ENCODE data around the gene ASTN2.

The ASTN2 gene

DNA sequence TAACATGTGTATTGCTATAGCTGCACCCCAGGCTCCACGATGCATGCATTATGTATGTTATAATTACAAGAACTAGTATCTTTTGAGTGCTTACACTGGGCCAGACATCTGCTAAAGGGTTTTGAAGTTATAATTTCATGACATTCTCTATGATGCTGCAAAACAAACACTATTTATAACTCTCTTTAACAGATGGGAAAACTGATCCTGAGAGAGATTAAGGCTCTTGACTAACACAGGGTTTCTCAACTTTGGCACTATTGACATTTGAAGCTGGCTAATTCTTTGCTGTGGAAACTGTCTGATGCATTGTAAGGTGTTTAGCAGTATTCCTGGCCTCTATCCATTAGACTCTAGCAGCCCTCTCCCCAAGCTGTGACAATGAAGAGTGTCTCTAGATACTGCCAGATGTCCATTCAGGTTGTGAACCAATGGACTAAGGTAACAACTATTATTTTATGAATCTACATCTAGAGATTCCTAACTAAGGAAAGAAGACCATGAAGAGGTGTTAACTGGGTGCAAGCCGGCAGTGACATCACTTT lies 258.6 kb downstream of the ASTN2 start:
- no peak for DNase-seq

DNA sequence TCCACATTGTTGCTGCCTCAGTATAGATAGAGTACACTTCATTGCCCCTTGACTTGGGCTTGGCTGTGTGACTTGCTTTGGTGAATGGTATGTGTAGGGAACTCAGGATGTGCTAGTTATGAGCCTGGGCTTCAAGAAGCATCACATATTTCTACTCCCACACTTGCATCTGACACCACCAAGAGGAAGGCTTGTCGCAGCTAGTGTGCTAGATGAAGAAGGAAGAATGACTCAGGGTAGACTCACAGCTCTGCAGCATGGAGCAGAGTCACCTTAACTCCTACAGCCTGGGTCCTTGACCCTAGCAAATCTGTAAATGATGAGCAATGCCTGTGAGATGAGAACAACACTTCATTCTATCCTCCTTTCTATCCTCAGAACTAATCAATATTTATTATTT lies 261.8 kb downstream of the ASTN2 start:
- no peak for DNase-seq

DNA sequence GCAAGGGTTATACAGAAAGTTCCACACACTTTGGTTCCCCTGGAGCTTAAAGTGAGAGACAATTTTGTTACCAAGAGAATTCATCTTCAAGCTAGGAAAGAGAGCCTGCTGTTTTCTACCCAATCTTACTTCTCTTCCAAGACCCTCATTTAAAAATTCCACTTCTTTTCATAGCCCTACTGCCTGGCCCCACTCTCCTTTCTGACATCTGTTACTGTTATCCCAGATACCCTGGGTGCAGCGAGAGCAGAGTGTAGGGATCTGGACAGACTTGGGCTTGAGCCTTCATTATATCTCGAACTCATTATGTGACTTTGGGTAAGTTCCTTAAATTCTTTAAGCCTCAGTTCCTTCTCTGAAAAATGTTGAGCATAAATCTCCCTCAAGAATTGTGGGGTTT lies 263.1 kb downstream of the ASTN2 start:
- no peak for DNase-seq

DNA sequence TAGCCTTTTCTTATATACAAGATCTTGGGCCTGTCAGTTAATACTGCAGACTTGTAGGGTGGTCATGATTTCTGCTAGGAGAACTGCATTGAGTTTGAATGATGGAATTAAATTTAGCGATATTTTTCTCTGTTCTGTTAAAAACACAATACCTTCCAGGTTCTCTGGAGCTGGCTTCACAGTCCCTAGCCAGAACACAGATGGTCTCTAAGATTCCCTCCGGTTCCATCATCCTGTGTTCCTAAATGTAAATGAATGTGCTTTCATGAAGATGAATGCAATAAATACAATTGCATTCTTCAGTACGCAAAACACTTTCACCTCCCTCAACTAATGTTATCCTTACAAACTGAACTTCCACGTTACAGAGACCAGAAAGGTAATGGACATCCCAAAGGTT lies 264.9 kb downstream of the ASTN2 start:
- no peak for DNase-seq

DNA sequence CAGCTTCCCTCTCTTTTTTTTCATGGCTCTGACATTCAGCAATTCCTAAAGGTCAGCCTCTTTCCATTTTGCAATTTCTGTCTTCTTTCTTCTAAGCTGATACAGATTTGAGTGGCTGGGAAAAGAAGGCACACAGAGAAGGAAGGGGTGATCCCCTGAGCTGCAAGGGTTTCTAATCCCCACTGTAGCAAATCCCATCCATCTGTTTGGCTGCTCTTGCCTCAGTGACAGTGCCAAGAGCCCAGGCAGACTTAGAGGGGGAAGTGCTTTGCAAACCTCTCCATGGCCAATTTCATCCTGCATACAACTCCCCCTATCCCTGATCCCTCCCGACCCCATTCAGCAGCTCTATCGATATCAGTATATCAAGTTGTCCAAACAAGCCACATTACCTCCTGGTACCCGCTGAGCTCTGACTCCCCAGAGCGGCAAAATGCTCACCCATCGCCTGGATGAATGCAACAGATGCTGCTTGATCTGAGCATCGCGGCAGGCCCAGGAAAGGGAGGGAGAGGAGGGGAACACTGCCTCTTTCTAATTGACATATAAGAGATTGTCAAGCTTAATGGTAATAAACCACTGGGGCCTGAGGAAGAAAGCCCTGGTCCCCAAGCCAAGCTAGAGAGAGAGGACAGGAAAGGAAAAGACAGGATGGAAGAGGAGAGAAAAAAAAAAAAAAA lies 268.9 kb downstream of the ASTN2 start:
- no peak for DNase-seq

DNA sequence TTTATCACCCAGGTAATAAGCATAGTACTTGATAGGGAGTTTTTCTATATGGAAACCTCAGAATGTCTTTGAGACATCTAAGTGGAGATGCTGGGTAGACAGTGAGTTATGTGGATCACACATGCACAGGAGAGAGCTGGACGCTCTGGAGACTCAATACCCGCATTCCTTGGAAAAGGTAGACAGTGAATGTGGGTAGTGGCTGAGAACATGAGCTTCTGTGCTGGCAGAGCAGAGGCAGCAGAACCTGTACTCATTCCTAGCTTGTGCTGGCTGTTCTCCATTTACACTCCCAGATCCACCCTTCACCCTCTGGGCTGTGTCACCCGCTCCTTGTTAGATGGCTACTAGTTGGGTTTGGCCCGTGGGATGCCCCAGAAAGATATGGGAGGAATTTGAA lies 269.8 kb downstream of the ASTN2 start:
- no peak for DNase-seq

DNA sequence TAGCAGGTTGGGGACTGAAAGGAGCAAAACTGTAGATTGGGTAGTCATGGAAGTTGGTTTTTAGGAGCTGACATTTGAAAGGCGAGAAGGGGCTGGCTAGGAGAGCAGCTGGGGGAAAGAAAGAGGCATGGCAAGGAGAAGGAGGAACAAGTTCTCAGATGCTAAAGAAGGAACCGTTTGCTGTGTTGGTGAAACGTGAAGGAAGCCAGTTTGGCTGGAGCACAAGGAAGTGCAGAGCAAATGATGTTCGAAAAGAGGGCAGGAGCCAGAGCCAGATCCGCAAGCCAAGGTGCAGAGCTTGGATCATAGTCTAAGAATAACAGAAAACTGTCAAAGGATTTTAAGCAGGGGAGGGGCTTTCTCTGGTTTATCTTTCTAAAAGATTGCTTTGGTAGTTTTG lies 276.6 kb downstream of the ASTN2 start:
- no peak for DNase-seq

DNA sequence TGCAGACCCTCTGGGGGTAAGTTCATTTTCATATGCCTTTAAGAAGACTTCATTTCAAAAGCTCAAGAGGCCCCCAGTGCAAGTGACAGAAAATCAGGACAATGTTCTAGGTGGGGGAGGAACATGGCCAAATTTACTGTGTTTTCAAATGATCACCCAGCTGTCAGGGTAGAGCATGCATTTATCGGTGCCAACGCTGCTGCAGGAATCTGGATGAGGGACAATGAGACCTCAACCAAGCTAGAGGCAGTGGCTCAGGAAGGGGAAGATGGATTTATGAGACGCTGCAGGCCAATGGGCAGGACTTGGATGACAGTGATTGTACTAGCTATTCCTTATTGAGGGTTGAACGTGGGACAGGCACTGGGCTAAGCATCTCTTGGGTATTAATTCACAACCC lies 278.4 kb downstream of the ASTN2 start:
- DNase-seq: no peak

DNA sequence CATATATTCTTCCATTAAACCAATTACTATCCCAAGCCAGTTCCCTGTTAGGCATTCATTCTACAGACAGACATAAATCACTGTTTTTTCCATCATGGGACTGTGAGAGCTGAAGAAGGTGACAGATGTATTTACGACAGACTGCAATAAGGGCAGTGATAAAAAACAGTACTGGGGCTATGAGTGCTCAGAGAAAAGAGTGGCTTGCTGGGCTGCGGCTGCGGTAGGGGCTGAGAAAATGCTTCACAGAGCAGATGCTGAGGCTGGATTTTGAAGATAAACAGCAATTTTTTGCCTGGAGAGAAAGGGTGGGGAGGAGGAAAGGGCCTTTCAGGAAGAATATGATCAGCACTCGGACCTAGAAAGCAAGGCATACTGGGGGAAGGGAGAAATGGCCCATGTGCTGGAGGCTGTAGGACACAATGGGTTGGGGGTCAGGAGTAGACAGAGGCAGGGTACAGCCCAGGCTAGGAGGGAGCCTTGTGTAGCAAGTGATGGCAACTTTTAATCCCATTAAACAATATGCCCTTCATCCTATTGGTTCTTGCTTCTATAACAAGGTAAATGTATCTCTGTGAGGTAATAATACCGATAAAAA lies 279.3 kb downstream of the ASTN2 start:
- no peak for DNase-seq

DNA sequence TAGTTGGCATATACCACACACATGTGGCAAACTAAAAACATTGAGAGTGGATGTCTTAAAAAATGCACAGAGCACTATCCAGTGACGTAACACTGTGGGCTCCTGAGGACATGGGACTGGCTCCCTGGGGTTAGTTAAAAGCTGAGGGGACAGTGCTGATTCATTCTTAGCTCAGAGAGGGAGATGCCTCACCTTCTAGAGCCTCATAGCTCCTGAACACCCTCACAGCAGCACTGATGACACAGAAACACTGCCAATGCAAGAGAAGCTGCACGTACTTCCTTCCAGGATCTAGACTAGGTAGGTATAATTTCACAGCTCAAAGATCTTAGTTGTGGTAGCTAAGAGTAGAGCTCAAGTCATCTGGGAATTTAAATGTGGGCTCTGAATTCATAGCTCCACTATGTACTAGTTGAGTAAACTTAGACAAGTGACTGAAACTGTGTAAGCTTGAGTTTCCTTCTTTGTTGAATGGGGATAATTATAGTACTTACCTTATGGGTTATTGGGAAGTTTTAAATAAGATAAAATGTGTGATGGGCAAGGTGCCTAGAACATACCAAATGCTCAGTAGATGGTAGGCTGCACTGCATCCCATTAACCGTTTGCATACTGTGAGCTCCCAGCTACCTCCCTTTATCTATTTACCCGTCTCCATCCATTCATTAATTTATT lies 279.9 kb downstream of the ASTN2 start:
- DNase-seq: no peak

DNA sequence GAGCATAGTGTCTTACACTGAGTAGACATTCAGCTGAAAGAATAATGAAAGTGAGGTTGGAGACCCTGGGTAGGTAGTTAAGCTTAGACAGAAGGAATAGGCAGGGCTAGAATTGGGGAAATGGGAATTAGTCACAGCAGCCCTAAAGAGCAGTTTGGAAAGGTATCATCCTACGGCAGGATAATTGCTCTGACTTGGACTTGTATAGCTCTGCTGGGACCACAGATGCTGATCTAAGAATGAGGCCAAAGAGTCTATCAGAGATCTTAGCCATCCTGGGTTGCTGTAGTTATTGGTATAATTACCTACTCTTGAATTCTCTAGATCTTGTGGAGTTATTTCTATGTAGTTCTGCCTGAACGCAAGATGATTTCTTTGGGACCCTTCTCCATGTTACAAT lies 288.0 kb downstream of the ASTN2 start:
- no peak for DNase-seq

DNA sequence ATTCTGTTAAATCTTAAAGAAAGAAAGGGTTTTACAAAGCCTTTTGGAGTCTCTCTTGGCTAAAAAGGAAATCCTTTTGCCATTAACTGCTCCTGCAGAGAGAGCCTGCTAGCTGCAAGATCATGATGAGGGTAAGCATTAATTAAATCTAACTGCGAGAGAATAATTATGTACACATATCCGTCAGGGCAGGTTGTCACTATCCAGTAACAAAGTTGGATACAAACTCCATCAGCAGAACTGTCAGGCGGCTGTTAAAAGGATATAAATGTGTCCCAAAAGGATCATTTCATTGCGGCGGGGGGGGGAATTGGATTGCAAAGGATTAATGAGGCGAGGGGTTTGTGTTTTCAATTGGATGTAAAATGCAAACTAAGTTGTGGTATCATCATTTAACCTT lies 289.3 kb downstream of the ASTN2 start:
- DNase-seq: no peak

DNA sequence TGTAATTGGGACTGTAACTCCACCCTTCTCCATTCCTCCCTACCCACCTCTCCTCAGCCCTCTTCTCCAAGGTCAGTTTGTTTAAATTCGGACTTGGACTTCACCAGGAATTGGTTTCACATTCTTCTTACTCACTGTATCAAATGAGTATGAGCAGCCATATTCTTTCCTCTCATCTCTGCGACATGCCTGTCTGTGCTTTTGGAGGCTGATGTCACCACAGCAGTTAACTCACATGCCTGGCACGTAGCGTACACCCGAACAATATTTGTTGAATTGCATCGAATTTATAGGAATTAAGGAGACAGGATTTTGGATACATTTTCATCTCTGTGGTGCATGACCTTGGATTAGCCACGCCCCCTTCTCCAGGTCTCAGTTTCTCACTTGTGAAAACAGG lies 291.1 kb downstream of the ASTN2 start:
- no peak for DNase-seq

DNA sequence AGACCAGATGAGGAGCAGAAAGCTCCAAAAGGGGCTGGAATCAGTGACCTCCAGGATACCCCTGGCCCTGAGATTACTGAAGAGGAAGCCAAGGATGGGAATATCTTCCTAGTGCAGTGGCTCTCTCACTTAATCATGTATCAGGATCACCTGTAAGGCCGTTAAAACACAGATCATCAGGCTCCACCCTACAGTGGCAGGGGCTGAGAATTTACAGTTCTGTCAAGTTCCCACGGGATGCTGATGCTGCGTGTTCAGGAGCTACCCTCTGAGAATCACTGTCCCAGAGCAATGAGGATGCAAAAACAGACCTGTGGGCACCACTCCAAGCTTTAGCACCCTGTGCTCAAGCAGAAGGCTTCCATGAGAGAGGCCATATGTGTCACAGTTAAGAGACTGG lies 291.9 kb downstream of the ASTN2 start:
- no peak for DNase-seq

DNA sequence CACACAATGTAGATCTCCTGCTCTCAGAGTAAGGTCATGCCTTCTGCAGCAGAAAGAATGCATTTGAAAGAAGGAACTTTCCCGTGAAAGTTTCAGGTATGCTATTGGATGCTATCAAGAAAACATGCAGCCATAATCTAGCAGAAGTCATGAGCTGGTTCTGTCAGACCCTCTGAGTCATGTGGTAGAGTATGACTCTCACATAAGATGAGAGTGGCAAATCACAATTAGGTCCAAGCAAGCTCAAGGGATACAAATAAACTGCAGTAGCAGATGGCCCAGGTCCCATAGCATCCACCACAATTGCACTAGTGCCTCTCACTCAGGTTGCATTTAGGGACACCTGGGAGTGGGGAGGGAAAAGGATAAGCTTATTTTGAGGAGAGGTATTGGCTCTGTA lies 292.8 kb downstream of the ASTN2 start:
- DNase-seq: no peak

DNA sequence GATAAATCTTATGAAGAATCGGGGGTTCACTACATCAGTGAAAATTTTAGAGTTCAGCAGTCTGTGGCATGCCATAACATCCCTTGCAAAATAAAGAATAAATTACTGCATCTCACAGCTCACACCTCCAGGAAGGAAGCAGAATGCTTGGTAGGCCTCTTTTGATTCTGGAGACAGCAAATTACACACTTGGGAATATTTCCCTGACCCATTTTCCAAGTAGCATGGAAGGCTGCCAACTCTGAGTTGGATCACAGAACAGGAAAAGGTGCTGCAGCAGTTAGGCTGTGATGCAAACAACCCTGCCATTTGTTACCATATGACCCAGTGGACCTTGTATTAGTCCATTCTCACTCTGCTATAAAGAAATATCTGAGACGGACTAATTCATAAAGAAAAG lies 293.5 kb downstream of the ASTN2 start:
- DNase-seq: no peak

DNA sequence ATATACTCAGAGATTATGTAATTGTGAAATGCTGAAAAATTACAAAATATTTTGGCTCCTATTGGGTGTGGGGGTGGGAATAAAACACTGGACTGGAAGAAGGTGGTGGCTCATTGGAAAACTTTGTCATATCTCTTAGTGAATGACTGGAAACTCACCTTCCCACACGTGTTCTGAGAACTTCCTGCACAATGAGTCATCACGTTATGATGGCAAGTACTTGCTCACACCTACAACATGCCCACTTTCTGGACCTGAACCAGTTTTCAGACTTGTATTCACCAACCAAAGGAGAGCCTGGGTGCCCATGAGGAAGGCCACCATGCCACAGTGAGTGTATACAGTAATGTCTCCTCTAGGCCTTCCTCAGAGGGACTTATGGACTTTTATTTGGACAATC lies 294.8 kb downstream of the ASTN2 start:
- DNase-seq: no peak

DNA sequence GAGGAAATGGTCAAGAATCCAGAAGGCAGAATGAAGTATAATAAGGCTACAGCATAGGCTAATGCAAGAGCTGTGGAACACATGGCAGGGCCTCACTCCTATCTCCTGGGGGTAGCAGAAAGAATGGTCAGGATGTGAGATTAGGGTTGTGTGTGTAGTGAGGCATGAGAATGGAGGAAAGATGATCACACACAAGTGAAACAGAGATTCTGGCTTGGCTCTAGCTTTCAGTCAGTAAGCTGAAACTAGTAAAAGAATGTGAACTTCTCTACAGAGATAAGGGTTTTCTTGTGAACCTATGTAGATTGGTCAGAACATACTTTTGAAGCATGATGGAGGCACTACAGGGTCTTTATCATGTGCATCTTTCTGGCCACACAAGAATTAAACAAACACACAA lies 298.8 kb downstream of the ASTN2 start:
- no peak for DNase-seq

DNA sequence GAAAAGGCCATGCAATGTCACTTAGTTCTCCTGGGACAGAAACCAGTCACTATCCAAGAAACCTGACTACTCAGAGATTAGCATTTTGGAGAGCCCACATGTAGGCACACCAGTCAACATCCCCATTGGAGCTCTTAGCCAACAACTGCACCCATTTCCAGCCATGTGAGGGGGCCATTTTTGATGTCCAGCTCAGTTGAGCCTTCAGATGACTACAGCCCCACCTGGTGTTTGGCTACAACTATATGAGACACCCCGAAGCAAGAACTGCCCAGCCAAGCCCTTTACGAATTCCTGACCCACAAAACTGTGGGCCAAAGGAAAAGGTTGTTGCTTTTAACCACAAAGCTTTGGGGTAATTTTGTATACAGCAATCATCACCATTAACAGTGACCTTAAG lies 300.1 kb downstream of the ASTN2 start:
- DNase-seq: no peak

DNA sequence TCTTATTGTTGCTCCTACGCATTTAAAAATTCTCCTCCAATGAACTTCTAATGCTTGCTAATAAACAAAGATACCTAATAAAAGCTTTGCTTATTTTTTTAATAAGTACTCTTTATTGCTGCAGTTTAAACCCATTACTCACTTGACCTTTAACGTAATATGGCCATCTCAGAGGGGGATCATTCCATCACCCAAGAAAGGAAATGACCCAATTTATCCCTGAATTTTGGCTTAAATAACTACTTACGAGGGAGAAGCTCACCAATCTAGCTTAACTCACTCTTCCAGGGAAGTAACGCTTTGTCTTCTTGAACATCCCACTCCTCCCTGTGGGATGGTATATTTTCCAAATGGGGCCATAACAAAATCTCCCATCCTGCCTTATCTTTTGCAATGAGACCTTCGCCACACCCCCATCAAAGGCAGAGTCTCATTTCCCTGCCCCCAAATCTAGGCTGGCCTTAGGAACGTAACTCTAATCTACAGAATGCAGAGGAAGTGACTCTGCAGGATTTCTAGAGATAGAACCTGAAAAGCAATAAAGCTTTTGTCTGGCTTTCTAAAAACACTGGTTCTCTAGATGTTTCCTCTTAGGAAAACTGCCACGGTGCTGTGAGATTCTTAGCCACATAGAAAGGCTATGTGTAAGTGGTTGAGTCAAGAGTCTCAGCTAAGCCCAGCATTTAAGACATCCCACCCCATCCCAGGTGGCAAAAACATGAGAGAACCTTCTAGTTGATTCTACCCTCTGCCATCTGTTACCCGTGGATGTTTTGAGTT lies 310.0 kb downstream of the ASTN2 start:
- no peak for DNase-seq

DNA sequence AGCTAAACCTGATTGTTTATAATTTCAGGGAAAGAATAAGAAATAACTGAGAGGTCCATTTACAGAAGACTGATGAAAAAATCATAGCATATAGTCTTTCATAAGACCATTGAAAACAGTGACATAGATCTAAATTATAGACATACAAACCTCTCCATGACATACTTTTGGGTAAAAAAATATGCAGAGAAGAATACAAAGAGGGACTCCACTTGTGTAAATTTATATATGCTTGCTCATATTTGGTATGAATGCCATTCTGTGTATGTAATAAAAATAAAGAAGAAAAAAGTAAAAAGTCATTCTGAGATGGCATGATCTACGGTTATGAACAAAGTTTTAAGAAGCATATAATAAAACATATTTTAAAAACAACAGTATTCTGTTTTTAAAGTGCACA lies 310.7 kb downstream of the ASTN2 start:
- no peak for DNase-seq

DNA sequence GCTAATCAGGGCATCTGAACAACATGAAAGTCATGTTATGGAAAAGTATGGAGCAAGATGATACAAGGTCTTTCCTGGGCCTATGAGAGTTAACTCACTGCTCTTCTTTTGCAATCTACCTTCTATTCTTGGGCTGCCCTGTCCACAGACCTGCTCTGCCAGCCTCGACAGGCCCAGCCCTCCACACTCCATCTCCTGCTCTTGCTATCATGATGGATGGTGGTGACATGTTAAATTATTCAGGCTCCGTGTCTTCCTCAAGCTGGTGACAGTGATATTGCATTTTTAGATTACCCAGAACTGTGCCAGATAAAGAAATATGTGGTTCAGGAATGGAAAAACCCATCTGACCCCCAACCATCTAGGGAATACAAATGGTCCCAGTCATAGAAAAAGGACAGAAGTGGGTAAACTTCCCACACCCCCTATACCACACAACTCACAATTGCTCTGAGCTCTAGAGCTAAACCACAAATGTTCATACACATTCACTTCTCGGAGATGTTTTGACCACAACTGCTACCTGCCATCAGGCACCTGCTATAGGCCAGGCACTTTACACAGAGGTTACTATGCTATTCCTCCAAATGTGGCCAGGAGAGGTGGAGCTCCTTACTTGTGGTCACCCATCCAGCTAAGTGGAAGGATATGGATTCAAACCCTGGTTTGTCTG lies 311.3 kb downstream of the ASTN2 start:
- DNase-seq: no peak

DNA sequence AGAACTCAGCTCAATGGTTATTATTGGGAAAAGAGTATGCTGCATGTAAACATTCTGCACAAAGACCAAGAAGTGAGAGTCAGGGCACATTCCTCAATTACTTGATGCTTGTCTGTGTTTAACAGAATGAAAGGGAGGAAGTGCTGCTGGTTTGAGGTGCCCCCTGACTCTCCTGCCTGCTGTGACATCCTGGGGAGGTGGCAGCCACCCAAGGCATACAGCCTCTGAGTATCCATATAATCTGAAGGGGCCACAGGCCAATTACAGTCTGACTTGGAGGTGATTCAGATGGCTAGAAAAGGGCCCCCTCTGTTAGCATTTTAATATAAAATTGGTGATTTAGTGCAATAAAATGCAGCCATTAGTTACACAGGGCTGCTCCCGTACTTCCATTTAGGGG lies 313.8 kb downstream of the ASTN2 start:
- DNase-seq: no peak
